Stimulated activated CD8-positive, alpha-beta memory T cell treated with anti-CD3 and anti-CD28 coated beads, Interleukin-7, amount 100 ng/mL, for 4 hours (primary cell): ENCODE data around the gene CIT.

ENCODE experiments used
- DNase-seq, 2 donors: peaks; one replicate each; pipeline ENCODE4 v3.0.0-alpha.2; 2020; ENCODE audit warnings: low read depth in 2 of 2

The CIT gene

DNA sequence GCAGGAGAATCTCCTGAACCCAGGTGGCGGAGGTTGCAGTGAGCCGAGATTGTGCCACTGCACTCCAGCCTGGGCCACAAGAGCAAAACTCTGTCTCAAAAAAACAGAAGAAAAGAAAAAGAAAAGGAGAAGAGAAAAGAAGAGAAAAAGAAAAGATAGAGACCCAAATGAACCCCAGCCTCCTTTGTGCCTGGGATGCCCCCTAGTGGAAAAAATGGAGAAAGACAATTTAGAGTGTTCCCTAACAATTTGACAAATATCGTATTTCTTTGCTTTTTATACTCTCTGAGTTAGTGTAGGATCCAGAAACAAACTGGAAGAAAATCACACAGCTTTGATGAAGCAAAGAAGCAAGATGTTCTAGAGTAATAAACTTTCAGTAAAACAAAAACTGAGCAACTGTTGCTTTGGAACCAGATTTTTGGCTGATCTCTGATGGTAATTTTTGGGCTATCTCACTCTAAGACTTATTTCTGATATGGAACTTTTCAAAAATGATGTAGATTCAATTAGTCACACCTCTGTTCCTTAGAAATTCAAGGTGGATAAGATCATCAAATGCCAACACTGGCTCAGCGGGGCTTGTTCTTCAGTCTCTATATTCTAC lies 227.8 kb downstream of the CIT start:
- no peak for DNase-seq

DNA sequence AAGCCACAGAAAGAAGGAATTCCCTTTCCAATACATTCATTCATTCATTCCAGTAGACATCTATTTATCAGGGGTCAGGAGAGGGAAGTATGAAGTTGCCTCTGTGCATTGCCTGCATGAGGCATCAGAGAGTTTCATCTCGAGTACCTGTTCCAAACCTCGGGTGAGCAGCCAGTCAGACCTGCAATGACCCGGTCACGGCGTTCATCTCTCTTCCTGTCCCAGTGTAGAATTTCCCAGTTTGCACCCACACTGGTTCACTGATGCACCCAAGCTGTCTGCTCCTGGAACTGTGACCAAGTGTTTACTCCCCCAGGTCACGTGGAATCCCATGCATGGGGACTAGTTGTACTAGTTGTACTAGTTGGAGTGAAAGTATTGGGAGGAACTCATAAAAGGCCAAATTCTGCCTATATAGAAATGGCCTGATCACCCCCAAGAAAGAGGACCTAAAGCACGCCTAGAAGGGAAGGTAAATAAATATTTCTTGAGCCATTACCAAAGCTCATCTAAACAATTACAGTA lies 231.5 kb downstream of the CIT start:
- no peak for DNase-seq

DNA sequence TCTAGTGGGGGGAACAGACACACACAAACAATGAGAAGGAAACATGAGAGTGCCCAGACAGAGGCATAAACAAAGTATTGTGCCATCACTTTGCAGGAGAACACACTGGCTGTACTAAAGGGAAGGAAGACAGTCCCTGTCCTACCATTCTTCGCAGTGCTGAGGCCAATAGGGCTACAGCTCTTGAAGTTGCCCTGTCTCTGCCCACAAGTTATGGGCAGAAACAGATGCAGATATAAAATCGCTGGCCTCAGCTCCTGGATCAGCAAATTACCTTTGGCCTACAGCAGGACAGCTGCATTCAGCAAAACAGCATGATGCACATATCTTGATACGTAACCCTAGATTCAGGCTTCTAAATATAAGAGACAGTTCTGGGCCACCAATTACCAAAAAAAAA lies 232.2 kb downstream of the CIT start:
- no peak for DNase-seq

DNA sequence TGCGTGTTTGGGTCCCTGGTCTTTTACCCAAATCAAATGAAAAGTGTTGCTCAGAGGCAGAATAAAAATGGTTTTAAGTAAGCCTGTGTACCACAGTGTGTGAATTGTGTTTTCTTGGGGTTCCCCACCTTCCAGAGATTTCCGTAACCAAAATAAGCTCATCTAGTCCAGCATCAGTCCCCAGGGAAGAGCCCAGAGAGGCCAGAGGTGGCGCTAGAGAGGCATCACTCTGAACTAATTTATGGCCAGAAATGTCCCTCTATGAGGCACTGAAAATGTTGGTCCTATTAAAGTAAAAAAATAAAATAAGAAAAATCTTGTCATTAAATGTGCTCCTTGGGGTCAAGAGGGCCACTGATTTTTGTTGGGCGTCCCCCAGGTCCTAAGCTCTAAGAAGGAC lies 234.1 kb downstream of the CIT start:
- no peak for DNase-seq
